ENCODE measurements around the gene MS4A1.
"Not testable (repeated sequence)": the region's sequence is repeated elsewhere in the genome, so short reads cannot be mapped to it uniquely, and the experiment has no call there.

MS4A1 gene

GRCh38 chr11:60504219-60504905 lies 48.7 kb downstream of the MS4A1 start:
- no peak for DNase-seq

- not testable (repeated sequence) for DNase-seq
These were observed 54.0 kb downstream of the MS4A1 start for GRCh38 chr11:60509609-60510008.

GRCh38 chr11:60510209-60510608 lies 54.6 kb downstream of the MS4A1 start:
- DNase-seq, result not testable (repeated sequence)

GRCh38 chr11:60511393-60511792 lies 55.7 kb downstream of the MS4A1 start:
- DNase-seq, result peak; percentile 54

GRCh38 chr11:60512651-60513225 lies 57.1 kb downstream of the MS4A1 start:
- no peak for DNase-seq

GRCh38 chr11:60513496-60514460 lies 58.1 kb downstream of the MS4A1 start:
- DNase-seq, result no peak

- no peak for DNase-seq
These were observed 59.7 kb downstream of the MS4A1 start, which contains the start of gene MS4A13 for GRCh38 chr11:60515144-60515855. Gene MS4A13, plus strand, starts transcription at chr11:60515392. Its CDS starts 2,692 bp downstream, at chr11:60518084.

Data from NCI-H2171 treated with DMSO at 0.1 percent for 48 hours (cell line).